HepG2 (cell line): ENCODE data around the gene STMN3. TPM values are rescaled to one million over a fixed set of nuclear protein-coding genes. Genes with fewer than 3 reads are reported as not detected.

Experiments used
- CTCF ChIP-seq: sonication (generic); formaldehyde crosslinking; IDR thresholded peaks from 2 replicates; pipeline ENCODE4 v1.5.0; 2020; ENCODE audit warnings: mild to moderate bottlenecking, missing genetic modification reagents, moderate library complexity
- FLYWCH1 ChIP-seq: sonication (generic); formaldehyde crosslinking; IDR thresholded peaks from 2 replicates; pipeline ENCODE4 v1.8.1; 2023; ENCODE audit warnings: mild to moderate bottlenecking, missing genetic modification reagents
- FOSL2 ChIP-seq: sonication (generic); formaldehyde crosslinking; IDR thresholded peaks from 2 replicates; pipeline ENCODE4 v1.4.0; 2020; ENCODE audit warnings: missing genetic modification reagents
- GATAD2A ChIP-seq: IDR thresholded peaks from 2 replicates; pipeline ENCODE4 v1.6.1; 2016
- KLF16 ChIP-seq, 2 experiments: sonication (generic) in 1 of 2; formaldehyde crosslinking in 1 of 2; IDR thresholded peaks; 2 replicates each; pipeline versions ENCODE4 v1.6.1 to v1.8.0; 2016 to 2023; ENCODE audit warnings: missing genetic modification reagents in 2 of 2, missing compliant biosample characterization in 1 of 2
- RBM39 ChIP-seq: fragments of 200-400 bp; formaldehyde crosslinking; IDR thresholded peaks from one replicate; pipeline ENCODE4 v1.6.1; 2018; ENCODE audit warnings: antibody characterized with exemption, mild to moderate bottlenecking, low read depth, low read length; ENCODE audit not compliant: poor library complexity, severe bottlenecking
- SUZ12 ChIP-seq: fragments of 150-350 bp; IDR thresholded peaks from 2 replicates; pipeline ENCODE4 v1.6.1; 2014; ENCODE audit warnings: low read depth, low read length
- TFDP2 ChIP-seq: sonication (generic); formaldehyde crosslinking; IDR thresholded peaks from 2 replicates; pipeline ENCODE4 v1.4.0; 2020; ENCODE audit warnings: missing genetic modification reagents
- ZKSCAN5 ChIP-seq: sonication (generic); formaldehyde crosslinking; IDR thresholded peaks from 2 replicates; pipeline ENCODE4 v1.5.1; 2020; ENCODE audit warnings: mild to moderate bottlenecking, missing genetic modification reagents
- ZNF101 ChIP-seq: sonication (generic); formaldehyde crosslinking; IDR thresholded peaks from 2 replicates; pipeline ENCODE4 v1.4.0; 2020; ENCODE audit warnings: mild to moderate bottlenecking, low read depth, missing genetic modification reagents, borderline replicate concordance
- ZNF17 ChIP-seq: sonication (generic); formaldehyde crosslinking; IDR thresholded peaks from 2 replicates; pipeline ENCODE4 v1.5.0; 2020; ENCODE audit warnings: mild to moderate bottlenecking, missing genetic modification reagents
- ZNF225 ChIP-seq: sonication (generic); formaldehyde crosslinking; IDR thresholded peaks from 2 replicates; pipeline ENCODE4 v1.4.0; 2020; ENCODE audit warnings: mild to moderate bottlenecking, missing genetic modification reagents
- ZNF773 ChIP-seq: sonication (generic); formaldehyde crosslinking; IDR thresholded peaks from 2 replicates; pipeline ENCODE4 v1.4.0; 2020; ENCODE audit warnings: missing genetic modification reagents, borderline replicate concordance
- ZNF777 ChIP-seq: sonication (generic); formaldehyde crosslinking; IDR thresholded peaks from 2 replicates; pipeline ENCODE4 v1.4.0; 2020; ENCODE audit warnings: missing genetic modification reagents
- ZNF781 ChIP-seq: sonication (generic); formaldehyde crosslinking; IDR thresholded peaks from 2 replicates; pipeline ENCODE4 v1.5.1; 2020; ENCODE audit warnings: borderline replicate concordance, mild to moderate bottlenecking, missing genetic modification reagents; ENCODE audit errors: not compliant biosample characterization
- polyA plus RNA-seq, 8 experiments: library from polyadenylated mRNA; depleted of rRNA in 3 of 8; stranded (reverse) in 7 of 8; unstranded in 1 of 8; fragments of >200 nt; fragmentation: Illumina TruSeq in 4 of 8; extraction: Trizol in 4 of 8; gene quantifications; 2 replicates each; pipeline versions ENCODE4 v1.2.1 to v1.2.3, GENCODE V29; 2011 to 2016; ENCODE audit warnings: low read depth in 4 of 8, missing spikeins in 1 of 8, mixed read lengths in 1 of 8; ENCODE audit not compliant: insufficient read depth in 1 of 8
- total RNA-seq, 5 experiments: library from RNA; depleted of rRNA; stranded (reverse); fragments of >200 nt; fragmentation: Illumina TruSeq; extraction: Trizol; gene quantifications; 2 replicates each; pipeline ENCODE4 v1.2.3, GENCODE V29; 2016; ENCODE audit warnings: low read depth in 1 of 5
- TF ChIP-seq, protein P1 (sequence below): IDR thresholded peaks from 2 replicates; pipeline ENCODE4 v1.6.1; 2016; ENCODE audit warnings: low read depth, borderline replicate concordance
- TF ChIP-seq, protein P2 (sequence below): sonication (generic); formaldehyde crosslinking; IDR thresholded peaks from 2 replicates; pipeline ENCODE4 v1.4.0; 2020; ENCODE audit warnings: missing genetic modification reagents
- TF ChIP-seq, protein P3 (sequence below): sonication (generic); formaldehyde crosslinking; IDR thresholded peaks from 2 replicates; pipeline ENCODE4; 2020; ENCODE audit warnings: missing genetic modification reagents, mild to moderate bottlenecking, borderline replicate concordance
- TF ChIP-seq, protein P4 (sequence below): sonication (generic); formaldehyde crosslinking; IDR thresholded peaks from 2 replicates; pipeline ENCODE4 v1.8.1; 2023; ENCODE audit warnings: missing genetic modification reagents, mild to moderate bottlenecking, borderline replicate concordance

The STMN3 gene
- total and polyA plus RNA-seq, 2 of the 13 experiments (the other 11 are each of a cell fraction or from before 2014, with no cell fraction given) = 21.0 to 48.3 TPM

DNA sequence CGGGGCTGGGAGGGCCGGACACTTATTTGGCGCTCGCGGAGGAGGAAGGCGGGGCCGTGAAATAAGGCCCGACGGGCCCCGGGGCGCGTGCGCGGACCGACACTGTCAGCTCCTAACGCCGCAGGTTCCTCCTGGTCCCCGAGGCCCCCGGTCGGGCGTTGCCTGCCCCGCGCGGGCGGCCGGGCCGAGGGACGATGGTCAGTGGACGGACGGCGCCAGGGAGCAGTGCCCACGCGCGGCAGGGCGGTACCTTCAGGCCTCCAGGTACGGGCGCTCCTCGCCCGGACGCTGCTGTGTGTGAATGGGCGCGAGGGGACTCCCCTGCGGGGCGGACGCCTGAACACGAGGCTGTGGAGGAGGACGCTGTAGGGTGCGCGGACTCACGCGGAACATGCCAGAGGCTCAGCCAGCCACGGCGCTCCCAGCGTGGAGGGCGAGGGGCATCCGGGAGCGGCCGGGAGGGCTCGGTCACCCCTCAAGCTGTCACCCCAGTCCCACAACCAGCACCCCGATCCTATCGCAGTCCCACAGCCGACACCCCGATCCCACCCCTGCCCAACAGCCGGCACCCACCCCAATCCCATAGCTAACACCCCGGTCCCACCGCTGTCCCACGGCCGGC is 26.0 kb downstream of the STMN3 start (continued):
- TF ChIP-seq ZKSCAN5 (CRISPR knock-in tag) = 0 out of 2 replicates have a peak, but pooled peaks have one; percentile 8
- no peak for TF ChIP-seq ZNF781 (CRISPR knock-in tag)
- TF ChIP-seq ZNF777 = peak; percentile 59
- no peak; the same call in 1 of the 2 replicates for TF ChIP-seq GATAD2A (CRISPR knock-in tag)
- peak; percentile 60 for TF ChIP-seq FOSL2 (CRISPR knock-in tag)
- TF ChIP-seq RBM39 = peak; percentile 1
- peak in 1 of 2 experiments; percentile 94; a peak in 2 of 4 replicates for TF ChIP-seq KLF16 (CRISPR knock-in tag; IDR thresholded peaks at IDR 0.05)
- TF ChIP-seq CTCF (CRISPR knock-in tag) = no peak; the same call in none of the 2 replicates
- no peak for TF ChIP-seq ZNF101 (CRISPR knock-in tag)
- TF ChIP-seq, protein P1, sequence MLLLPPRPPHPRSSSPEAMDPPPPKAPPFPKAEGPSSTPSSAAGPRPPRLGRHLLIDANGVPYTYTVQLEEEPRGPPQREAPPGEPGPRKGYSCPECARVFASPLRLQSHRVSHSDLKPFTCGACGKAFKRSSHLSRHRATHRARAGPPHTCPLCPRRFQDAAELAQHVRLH = peak; percentile 95; the same call in 1 of the 2 replicates
- TF ChIP-seq FLYWCH1 (CRISPR knock-in tag) = no peak
- TF ChIP-seq, protein P2, sequence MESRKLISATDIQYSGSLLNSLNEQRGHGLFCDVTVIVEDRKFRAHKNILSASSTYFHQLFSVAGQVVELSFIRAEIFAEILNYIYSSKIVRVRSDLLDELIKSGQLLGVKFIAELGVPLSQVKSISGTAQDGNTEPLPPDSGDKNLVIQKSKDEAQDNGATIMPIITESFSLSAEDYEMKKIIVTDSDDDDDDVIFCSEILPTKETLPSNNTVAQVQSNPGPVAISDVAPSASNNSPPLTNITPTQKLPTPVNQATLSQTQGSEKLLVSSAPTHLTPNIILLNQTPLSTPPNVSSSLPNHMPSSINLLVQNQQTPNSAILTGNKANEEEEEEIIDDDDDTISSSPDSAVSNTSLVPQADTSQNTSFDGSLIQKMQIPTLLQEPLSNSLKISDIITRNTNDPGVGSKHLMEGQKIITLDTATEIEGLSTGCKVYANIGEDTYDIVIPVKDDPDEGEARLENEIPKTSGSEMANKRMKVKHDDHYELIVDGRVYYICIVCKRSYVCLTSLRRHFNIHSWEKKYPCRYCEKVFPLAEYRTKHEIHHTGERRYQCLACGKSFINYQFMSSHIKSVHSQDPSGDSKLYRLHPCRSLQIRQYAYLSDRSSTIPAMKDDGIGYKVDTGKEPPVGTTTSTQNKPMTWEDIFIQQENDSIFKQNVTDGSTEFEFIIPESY (CRISPR knock-in tag) = peak; percentile 25; the same call in 1 of the 2 replicates
- no peak for TF ChIP-seq ZNF17 (CRISPR knock-in tag)
- TF ChIP-seq ZNF225 (CRISPR knock-in tag) = peak; percentile 97
- TF ChIP-seq, protein P3, sequence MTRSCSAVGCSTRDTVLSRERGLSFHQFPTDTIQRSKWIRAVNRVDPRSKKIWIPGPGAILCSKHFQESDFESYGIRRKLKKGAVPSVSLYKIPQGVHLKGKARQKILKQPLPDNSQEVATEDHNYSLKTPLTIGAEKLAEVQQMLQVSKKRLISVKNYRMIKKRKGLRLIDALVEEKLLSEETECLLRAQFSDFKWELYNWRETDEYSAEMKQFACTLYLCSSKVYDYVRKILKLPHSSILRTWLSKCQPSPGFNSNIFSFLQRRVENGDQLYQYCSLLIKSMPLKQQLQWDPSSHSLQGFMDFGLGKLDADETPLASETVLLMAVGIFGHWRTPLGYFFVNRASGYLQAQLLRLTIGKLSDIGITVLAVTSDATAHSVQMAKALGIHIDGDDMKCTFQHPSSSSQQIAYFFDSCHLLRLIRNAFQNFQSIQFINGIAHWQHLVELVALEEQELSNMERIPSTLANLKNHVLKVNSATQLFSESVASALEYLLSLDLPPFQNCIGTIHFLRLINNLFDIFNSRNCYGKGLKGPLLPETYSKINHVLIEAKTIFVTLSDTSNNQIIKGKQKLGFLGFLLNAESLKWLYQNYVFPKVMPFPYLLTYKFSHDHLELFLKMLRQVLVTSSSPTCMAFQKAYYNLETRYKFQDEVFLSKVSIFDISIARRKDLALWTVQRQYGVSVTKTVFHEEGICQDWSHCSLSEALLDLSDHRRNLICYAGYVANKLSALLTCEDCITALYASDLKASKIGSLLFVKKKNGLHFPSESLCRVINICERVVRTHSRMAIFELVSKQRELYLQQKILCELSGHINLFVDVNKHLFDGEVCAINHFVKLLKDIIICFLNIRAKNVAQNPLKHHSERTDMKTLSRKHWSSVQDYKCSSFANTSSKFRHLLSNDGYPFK = peak; percentile 70; the same call in 1 of the 2 replicates
- TF ChIP-seq SUZ12 = no peak
- TF ChIP-seq TFDP2 (CRISPR knock-in tag) = peak; percentile 82
- TF ChIP-seq, protein P4, sequence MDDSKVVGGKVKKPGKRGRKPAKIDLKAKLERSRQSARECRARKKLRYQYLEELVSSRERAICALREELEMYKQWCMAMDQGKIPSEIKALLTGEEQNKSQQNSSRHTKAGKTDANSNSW (CRISPR knock-in tag) = 0 out of 2 replicates have a peak, but pooled peaks have one; percentile 60
- peak; percentile 94; the same call in 1 of the 2 replicates for TF ChIP-seq ZNF773 (CRISPR knock-in tag)
